ENCODE measurements around the gene PKIG.
"Not testable (repeated sequence)": the region's sequence is repeated elsewhere in the genome, so short reads cannot be mapped to it uniquely, and the experiment has no call there.

Gene PKIG

GRCh38 chr20:44544263-44544662, 38.1 kb upstream of the PKIG start:
- Histone ChIP-seq H3K4me2 (no peak overlapping the region), H3K27ac (no peak overlapping the region), H3K27me3 (peaks cover 0 to 5% (median 0%) of the 10 kb centered on the region in 11 experiments; a peak in 2 of 22 replicates), H3K4me3 (no peak overlapping the region), H3K36me3 (no peaks in the 10 kb centered on the region), H3K9me3 (replicated peaks in 1 of 11) (no peaks in the 10 kb centered on the region), H3K9ac (no peak overlapping the region), H4K20me1 (no peaks in the 10 kb centered on the region), H3K4me1 (peaks cover 0 to 24% (median 6%) of the 10 kb centered on the region in 10 experiments; a peak in 12 of 20 replicates)
- no peak for TF ChIP-seq Cebpa-rat (IDR thresholded peaks at IDR 0.05)

GRCh38 chr20:44547419-44547818, 35.0 kb upstream of the PKIG start:
- Histone ChIP-seq H3K4me2 (no peak overlapping the region), H3K9me3 (replicated peaks in 1 of 11) (no peaks in the 10 kb centered on the region), H4K20me1 (no peaks in the 10 kb centered on the region), H3K4me1 (peaks cover 0 to 12% (median 0%) of the 10 kb centered on the region in 10 experiments; a peak in 3 of 20 replicates), H3K36me3 (no peaks in the 10 kb centered on the region), H3K4me3 (no peak overlapping the region), H3K9ac (no peak overlapping the region), H3K27me3 (peaks cover 0 to 5% (median 0%) of the 10 kb centered on the region in 11 experiments; a peak in 2 of 22 replicates), H3K27ac (no peak overlapping the region)
- TF ChIP-seq Cebpa-rat (IDR thresholded peaks at IDR 0.05): no peak

GRCh38 chr20:44549123-44549522, 33.3 kb upstream of the PKIG start:
- Histone ChIP-seq H3K27ac (no peak overlapping the region), H4K20me1 (no peaks in the 10 kb centered on the region), H3K36me3 (no peaks in the 10 kb centered on the region), H3K9ac (no peak overlapping the region), H3K9me3 (replicated peaks in 1 of 11) (no peaks in the 10 kb centered on the region), H3K4me1 (peaks cover 0 to 11% (median 0%) of the 10 kb centered on the region in 10 experiments; a peak in 4 of 20 replicates), H3K4me2 (no peak overlapping the region), H3K27me3 (peaks cover 0 to 5% (median 0%) of the 10 kb centered on the region in 11 experiments; a peak in 2 of 22 replicates), H3K4me3 (no peak overlapping the region)
- no peak for TF ChIP-seq Cebpa-rat (IDR thresholded peaks at IDR 0.05)

- Histone ChIP-seq H3K4me3 (no peak overlapping the region), H3K9ac (no peak overlapping the region), H4K20me1 (no peaks in the 10 kb centered on the region), H3K36me3 (no peaks in the 10 kb centered on the region), H3K27ac (no peak overlapping the region), H3K27me3 (no peaks in the 10 kb centered on the region; a peak in 1 of 22 replicates), H3K9me3 (replicated peaks in 1 of 11) (no peaks in the 10 kb centered on the region), H3K4me2 (no peak overlapping the region), H3K4me1 (peaks cover 0 to 11% (median 0%) of the 10 kb centered on the region in 10 experiments; a peak in 4 of 20 replicates)
- no peak for TF ChIP-seq Cebpa-rat (IDR thresholded peaks at IDR 0.05)
These were observed 30.3 kb upstream of the PKIG start for GRCh38 chr20:44552050-44552449.

GRCh38 chr20:44552568-44552949, 29.8 kb upstream of the PKIG start:
- no peaks in the 10 kb centered on the region for H3K36me3 ChIP-seq
- H3K4me2 ChIP-seq: peak overlapping the region in 1 of 11 experiments; percentile 20; a peak in 1 of 22 replicates
- peaks cover 0 to 11% (median 0%) of the 10 kb centered on the region in 10 experiments; a peak in 4 of 20 replicates for H3K4me1 ChIP-seq
- no peak for TF ChIP-seq Cebpa-rat (IDR thresholded peaks at IDR 0.05)
- H3K27me3 ChIP-seq: no peaks in the 10 kb centered on the region; a peak in 1 of 22 replicates
- no peak overlapping the region for H3K9ac ChIP-seq
- no peak overlapping the region for H3K27ac ChIP-seq
- no peak overlapping the region for H3K4me3 ChIP-seq
- H4K20me1 ChIP-seq: no peaks in the 10 kb centered on the region
- no peaks in the 10 kb centered on the region for H3K9me3 ChIP-seq (replicated peaks in 1 of 11)

- H3K4me2 ChIP-seq: peak overlapping the region in 1 of 11 experiments; percentile 20; a peak in 1 of 22 replicates
- H3K4me3 ChIP-seq: no peak overlapping the region
- H3K4me1 ChIP-seq: peaks cover 0 to 11% (median 0%) of the 10 kb centered on the region in 10 experiments; a peak in 4 of 20 replicates
- no peaks in the 10 kb centered on the region for H4K20me1 ChIP-seq
- no peaks in the 10 kb centered on the region for H3K36me3 ChIP-seq
- no peaks in the 10 kb centered on the region for H3K9me3 ChIP-seq (replicated peaks in 1 of 11)
- TF ChIP-seq Cebpa-rat (IDR thresholded peaks at IDR 0.05): no peak
- H3K27ac ChIP-seq: no peak overlapping the region
- H3K27me3 ChIP-seq: no peaks in the 10 kb centered on the region
- H3K9ac ChIP-seq: no peak overlapping the region
These were observed 29.1 kb upstream of the PKIG start for GRCh38 chr20:44552950-44553908.

- H4K20me1 ChIP-seq: no peaks in the 10 kb centered on the region
- H3K27ac ChIP-seq: no peak overlapping the region
- H3K36me3 ChIP-seq: no peaks in the 10 kb centered on the region
- no peak for TF ChIP-seq Cebpa-rat (IDR thresholded peaks at IDR 0.05)
- no peak overlapping the region for H3K4me3 ChIP-seq
- H3K9ac ChIP-seq: no peak overlapping the region
- H3K4me1 ChIP-seq: no peaks in the 10 kb centered on the region
- H3K9me3 ChIP-seq (replicated peaks in 1 of 11): no peaks in the 10 kb centered on the region
- H3K4me2 ChIP-seq: no peak overlapping the region
- H3K27me3 ChIP-seq: no peaks in the 10 kb centered on the region
These were observed 23.1 kb upstream of the PKIG start for GRCh38 chr20:44559302-44559701.

- Histone ChIP-seq H3K4me1 (no peaks in the 10 kb centered on the region), H3K27me3 (no peaks in the 10 kb centered on the region), H4K20me1 (no peaks in the 10 kb centered on the region), H3K4me3 (no peak overlapping the region), H3K36me3 (no peaks in the 10 kb centered on the region), H3K9me3 (replicated peaks in 1 of 11) (no peaks in the 10 kb centered on the region), H3K4me2 (no peak overlapping the region), H3K9ac (no peak overlapping the region), H3K27ac (no peak overlapping the region)
- TF ChIP-seq Cebpa-rat (IDR thresholded peaks at IDR 0.05): no peak
These were observed 22.1 kb upstream of the PKIG start for GRCh38 chr20:44560229-44560628.

- not testable (repeated sequence) for H4K20me1 ChIP-seq; H3K36me3 ChIP-seq; H3K9me3 ChIP-seq (replicated peaks in 1 of 11); H3K27ac ChIP-seq; H3K4me3 ChIP-seq; H3K4me2 ChIP-seq; H3K9ac ChIP-seq; H3K4me1 ChIP-seq; H3K27me3 ChIP-seq
These were observed 21.6 kb upstream of the PKIG start for GRCh38 chr20:44560818-44561217.

GRCh38 chr20:44561876-44562275, 20.5 kb upstream of the PKIG start:
- no peak overlapping the region for H3K9ac ChIP-seq
- no peak overlapping the region for H3K4me3 ChIP-seq
- H3K36me3 ChIP-seq: no peaks in the 10 kb centered on the region
- no peak for TF ChIP-seq Cebpa-rat (IDR thresholded peaks at IDR 0.05)
- H4K20me1 ChIP-seq: no peaks in the 10 kb centered on the region
- no peaks in the 10 kb centered on the region for H3K9me3 ChIP-seq (replicated peaks in 1 of 11)
- no peak overlapping the region for H3K4me2 ChIP-seq
- H3K27me3 ChIP-seq: no peaks in the 10 kb centered on the region
- no peak overlapping the region for H3K27ac ChIP-seq
- no peaks in the 10 kb centered on the region for H3K4me1 ChIP-seq
